Dedifferentiated amniotic fluid mesenchymal stem cell (primary cell): ENCODE results near the gene ASCL3.
"Not testable (repeated sequence)": the region's sequence is repeated elsewhere in the genome, so short reads cannot be mapped to it uniquely, and the experiment has no call there.

ENCODE experiments used
- DNase-seq: peaks from one replicate; pipeline ENCODE4 v3.0.0-alpha.2; 2016; ENCODE audit errors: extremely low spot score

The ASCL3 gene

GRCh38 chr11:8947230-8947943, 4.6 kb upstream of the ASCL3 start:
- DNase-seq = no peak

GRCh38 chr11:8941341-8942103, 1.3 kb downstream of the ASCL3 start:
- DNase-seq = no peak

GRCh38 chr11:8937659-8938058, 5.2 kb downstream of the ASCL3 start:
- no peak for DNase-seq

DNA sequence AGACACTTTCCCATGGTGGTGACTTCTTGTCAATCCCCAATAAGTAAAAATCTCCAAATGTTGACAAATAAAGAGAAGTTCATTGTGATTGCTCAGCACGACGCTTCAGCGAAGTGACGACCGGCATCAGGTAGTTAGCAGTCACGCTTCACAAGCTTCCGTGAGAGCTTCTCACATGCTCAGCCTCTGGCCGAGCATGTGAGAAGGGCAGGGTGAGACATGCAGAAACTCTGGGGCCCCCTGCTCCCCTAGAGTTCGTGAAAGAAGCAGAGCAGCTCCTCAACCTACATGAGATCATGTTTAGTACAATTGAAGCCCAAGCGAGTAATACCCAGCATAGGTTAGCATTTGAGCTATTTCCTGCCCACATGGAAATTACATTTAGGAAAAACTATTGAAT, 5.7 kb downstream of the ASCL3 start:
- DNase-seq = no peak

- not testable (repeated sequence) for DNase-seq
Measured at GRCh38 chr11:8935789-8936188, 7.0 kb downstream of the ASCL3 start.

DNA sequence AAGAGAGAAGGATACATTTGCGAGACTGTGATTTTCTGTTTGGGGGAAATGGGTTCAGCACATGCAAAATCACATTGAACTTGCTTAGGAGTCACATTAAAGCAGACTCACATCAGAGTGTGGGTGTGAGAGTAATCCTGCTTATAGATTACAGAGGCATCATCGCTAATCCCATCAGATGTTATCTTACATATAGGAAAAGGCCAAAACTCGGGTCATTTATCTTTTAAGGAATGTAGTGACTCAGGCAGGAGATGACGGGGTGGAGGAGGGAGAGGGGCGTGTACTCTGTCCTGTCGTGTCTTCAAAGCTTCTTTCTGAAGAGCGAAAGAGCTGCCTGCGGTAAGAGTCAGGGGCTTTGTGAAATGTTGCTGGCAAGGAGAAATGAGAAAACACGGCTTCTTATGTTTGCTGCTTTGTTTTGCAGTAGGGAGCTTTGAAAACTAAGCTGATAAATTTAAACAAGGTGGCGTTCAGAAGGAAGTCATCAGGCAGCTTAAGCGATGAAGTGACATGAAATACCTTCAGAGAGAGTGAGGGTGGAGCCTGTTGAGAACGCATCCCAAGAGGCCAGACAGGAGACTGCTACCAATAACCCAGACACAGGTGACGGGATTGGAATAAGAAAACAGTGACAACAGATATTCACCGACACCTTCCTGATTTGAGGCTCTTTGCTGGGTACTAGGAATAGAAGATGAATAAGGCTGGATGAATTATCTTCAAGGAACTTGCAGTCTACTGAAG, 7.9 kb downstream of the ASCL3 start:
- peak; percentile 69 for DNase-seq

DNA sequence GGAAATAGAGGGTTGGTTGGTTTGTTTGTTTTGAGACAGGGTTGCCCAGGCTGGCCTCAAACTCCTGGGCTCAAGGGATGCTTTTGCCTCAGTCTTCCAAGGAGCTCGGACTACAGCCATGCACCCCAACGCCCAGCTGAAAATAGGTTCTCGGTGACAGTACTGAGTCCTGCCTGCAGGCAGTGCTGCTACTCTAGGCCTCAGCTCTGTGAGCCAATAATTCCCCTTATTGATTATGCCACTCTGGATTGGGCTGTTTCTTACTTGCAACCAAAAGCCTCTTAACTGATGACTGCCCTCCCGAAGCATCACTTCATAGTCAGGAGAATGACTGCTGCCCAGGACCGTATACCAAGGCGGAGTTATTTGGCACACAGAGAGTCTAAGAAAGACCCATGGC, 8.9 kb downstream of the ASCL3 start:
- no peak for DNase-seq

DNA sequence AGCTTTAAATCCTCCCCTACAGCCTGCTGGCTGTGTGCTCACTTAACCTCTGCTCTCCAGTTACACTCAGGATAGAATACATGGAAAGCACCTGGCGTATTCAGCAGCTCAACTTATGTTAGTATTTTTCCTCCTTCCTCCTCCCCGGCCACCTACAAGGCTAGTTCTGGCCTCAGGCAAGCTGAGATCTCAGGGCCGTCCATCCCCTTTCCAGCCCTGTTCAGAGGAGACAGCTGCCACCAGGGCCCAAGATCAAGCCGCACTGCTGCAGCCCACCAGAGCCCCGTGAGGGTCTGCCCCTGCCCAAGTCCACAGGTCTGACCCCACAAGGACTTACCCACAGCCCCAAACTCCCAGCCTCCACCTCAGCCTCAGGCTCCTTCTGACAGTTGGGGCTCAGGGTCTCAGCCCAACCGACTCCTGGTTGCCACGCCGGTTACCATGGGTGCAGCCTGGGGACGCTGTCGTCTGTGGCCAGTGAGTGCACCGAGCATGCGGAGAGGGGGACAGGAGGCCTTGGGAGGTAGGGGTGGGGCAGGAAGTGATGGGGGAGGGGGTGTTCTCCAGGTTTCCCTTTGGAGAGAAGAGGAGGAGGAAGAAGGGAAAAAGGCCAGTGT, 10.1 kb downstream of the ASCL3 start, which contains the start of gene C11orf16:
C11orf16 (minus strand) TSS at position 384 of the 617 bp plus-strand sequence. CDS start 639 bp downstream, outside the sequence.
- DNase-seq = no peak

GRCh38 chr11:8930456-8931175, 12.2 kb downstream of the ASCL3 start:
- no peak for DNase-seq

DNA sequence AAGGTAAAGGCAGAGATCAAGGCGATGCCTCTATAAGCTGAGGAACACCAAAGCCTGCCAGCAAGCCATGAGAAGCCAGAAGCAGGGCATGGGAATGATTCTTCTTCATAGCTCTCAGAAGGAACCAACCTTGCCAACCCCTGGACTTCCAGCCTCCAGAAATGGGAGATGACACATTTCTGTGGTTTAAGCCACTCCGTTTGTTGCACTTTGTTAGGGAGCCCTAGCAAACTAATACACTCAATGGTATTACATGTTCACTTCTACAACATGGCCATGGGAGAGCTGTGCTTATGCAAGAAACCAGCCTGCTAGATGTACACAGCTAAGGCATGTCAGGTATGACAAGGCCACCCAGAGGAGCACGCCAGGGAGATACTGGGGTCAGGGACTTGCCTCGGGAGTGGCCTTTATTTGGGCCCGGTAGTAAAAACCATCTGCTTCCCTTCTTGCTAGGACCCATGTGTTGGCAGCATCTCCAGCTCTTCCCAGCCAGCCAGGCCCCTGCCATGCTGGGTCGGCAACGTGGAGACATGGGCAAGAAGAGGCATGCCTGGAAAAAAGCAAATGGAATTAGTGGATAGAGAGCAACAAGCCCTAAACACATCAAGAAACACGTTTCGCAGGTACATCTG, 13.7 kb downstream of the ASCL3 start:
- no peak for DNase-seq

DNA sequence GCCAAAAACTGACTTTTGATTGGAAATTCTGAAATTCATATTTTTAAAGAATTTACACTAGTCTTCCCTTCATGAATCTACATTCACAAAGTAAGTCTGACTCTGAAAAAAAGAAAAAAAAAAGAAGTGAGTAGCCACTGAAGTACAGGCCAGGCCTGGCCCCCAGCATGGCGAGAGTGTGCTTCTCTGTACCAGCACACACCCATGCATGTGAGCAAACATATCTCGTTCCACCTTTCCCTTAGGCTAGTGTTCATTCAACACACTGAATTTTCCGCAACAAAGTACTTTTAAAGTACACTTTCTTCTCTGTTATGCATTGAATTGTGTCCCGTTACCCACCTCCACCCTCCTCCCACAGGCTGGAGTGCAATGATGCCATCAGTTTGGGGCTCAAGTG, 14.6 kb downstream of the ASCL3 start:
- DNase-seq = no peak

DNA sequence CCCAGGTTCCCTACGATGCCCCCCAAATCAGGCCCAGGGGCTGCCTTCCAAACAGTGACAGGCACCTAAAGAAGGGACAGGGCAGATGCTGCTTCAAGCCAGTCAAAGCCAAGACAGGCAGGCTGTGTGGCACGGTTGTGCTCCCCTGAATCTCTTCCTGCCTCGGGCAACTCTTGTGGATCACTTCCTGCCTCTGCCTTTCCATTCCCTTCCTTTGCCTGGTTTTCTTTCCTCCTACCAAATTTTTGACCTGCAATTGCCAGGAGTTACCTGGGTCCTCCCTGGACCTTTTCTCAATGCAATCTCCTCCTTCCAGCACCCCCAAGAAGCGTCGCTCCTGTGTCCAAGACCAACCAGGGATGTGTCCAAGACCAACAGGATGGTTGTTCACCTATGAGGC, 15.6 kb downstream of the ASCL3 start:
- DNase-seq = no peak

DNA sequence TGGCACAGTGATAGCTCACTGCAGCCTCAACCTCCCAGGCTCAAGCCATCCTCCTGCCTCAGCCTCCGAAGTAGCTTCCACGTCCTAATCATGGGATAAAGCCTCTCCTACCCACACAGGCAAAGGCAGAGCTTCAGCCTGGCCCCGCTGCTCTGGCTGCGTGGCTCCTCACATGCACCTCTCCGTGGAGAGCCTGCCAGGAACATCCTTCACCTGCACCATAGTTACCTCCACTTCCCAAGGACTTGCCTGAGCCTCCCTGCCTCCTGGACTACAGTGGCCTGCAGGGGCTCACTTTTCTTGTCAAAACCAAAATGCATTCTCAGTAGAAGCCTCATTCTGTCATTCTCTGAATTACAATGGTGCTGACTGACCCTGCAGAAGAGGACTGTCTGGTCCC, 16.6 kb downstream of the ASCL3 start:
- DNase-seq = no peak

GRCh38 chr11:8925711-8926110, 17.1 kb downstream of the ASCL3 start:
- DNase-seq = no peak

DNA sequence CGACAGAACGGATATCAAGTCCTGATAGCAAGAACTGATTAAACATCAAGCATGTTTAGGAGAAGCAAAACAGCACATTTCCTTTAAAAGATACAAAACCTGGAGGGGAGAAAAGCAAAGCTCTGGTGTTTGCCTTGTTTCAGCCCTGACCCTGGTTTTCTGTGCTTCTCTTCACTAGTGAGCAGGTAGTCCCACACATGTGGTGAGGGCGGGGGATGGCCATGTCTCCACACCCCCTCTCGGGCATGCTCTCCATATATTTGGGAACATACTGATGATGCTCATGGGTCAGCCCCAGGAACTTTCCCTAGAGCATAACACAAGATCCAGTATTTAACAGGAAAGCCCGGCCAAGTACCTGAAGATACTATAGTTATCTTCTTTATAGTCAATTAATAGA, 20.1 kb downstream of the ASCL3 start:
- DNase-seq = no peak

DNA sequence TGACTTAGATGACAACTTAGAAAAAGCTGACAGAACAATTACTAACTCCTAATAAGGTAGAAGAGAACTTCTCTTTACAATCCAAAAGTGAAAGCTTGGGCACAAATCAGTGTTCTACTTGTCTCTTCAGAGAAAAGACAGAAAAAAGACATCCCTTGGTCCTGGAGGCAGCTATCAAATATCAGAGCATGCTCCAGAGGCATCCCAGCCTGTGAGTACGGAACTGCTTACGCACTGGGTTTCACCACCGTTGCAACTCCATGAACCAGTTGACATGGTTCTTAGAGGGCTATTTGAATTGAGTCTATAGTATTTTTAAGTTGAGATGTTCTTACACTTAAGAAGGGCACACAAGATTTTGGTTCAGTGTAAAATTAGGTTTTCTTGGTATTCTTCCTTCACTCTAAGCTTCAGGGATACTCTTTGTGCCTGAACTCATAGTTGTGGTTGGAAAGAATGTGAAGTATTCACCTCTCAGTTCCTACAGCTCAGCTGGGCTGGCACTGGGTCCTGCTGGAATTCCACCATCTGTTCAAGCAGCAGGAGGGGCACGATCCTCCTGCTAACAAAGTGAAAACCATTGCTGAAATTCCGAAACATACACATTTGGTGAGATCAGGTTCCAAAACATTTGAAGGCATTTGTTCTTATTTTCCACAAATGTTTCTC, 25.5 kb downstream of the ASCL3 start:
- peak; percentile 91 for DNase-seq

GRCh38 chr11:8914661-8915018, 28.2 kb downstream of the ASCL3 start:
- no peak for DNase-seq

GRCh38 chr11:8913961-8914660, 28.7 kb downstream of the ASCL3 start:
- no peak for DNase-seq

DNA sequence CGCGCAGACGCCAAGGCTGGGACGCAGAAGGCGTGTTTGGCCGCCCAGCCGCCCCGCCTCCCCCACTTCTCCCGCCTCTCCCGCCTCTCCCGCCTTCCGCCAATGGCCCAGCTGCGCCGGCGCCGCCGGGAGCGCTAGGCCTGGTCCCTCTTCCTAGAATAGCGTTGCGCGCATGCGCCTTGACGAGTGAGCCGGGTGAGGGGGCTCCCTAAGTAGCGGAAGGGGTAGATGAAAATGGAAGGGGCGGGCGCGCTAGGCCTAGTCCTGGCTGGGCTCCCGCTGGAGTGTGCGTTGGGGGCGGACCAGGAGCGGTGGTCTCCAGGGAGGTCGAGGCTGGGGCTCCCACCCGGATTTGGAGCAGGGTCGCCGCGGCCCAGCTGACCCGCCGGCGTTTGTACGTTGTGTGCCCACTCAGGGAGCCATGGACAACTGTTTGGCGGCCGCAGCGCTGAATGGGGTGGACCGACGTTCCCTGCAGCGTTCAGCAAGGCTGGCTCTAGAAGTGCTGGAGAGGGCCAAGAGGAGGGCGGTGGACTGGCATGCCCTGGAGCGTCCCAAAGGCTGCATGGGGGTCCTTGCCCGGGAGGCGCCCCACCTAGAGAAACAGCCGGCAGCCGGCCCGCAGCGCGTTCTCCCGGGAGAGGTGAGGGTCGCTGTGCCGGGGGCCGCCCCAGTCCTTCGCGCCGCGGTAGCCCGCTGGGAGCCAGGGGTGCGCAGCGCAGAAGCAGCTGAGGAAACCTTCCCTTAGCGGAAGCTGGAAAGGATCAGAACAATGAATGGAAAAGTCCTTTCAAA, 31.6 kb downstream of the ASCL3 start, which contains the start of gene AKIP1:
AKIP1 (plus strand) TSS at position 161 of the 795 bp plus-strand sequence; CDS start at position 422, 261 bp downstream.
- DNase-seq = peak; percentile 93
